ENCODE results near the gene ENOX1.

- TF ChIP-seq CTCF (IDR thresholded peaks at IDR 0.05; ENCODE audit: low read length) (no peak), EZH2 (IDR thresholded peaks at IDR 0.05; ENCODE audit: borderline replicate concordance, low read length) (no peak)
Measured at GRCh38 chr13:43478211-43478610, 308.6 kb downstream of the ENOX1 start.

Measured in OCI-LY1 (cell line).